GM12891 (cell line): ENCODE measurements around the gene PSTPIP2.

Experiments used
- DNase-seq: peaks from one replicate; pipeline ENCODE4 v3.0.0; 2011; ENCODE audit warnings: low spot score; ENCODE audit not compliant: insufficient read length
- FAIRE-seq: peaks from 2 replicates; lab custom pipeline; 2011; peaks lifted over from hg19 to GRCh38; lab: Jason Lieb, UNC
- PAX5 ChIP-seq: IDR thresholded peaks from 2 replicates; pipeline ENCODE4 v1.6.1; 2011; ENCODE audit warnings: low read length, moderate library complexity, mild to moderate bottlenecking; ENCODE audit not compliant: insufficient read depth, severe bottlenecking
- POLR2A ChIP-seq: IDR thresholded peaks from 2 replicates; pipeline ENCODE4 v1.6.1; 2011; ENCODE audit warnings: low read depth, low read length, control low read depth
- POLR2AphosphoS5 ChIP-seq: IDR thresholded peaks from 2 replicates; pipeline ENCODE4 v1.6.1; 2011; ENCODE audit warnings: low read depth, low read length, control low read depth
- POU2F2 ChIP-seq: IDR thresholded peaks from 2 replicates; pipeline ENCODE4 v1.6.1; 2011; ENCODE audit warnings: low read depth, mild to moderate bottlenecking, control low read depth, low read length, moderate library complexity
- SPI1 ChIP-seq: IDR thresholded peaks from 2 replicates; pipeline ENCODE4 v1.6.1; 2011; ENCODE audit warnings: low read depth, low read length, control low read depth
- TAF1 ChIP-seq: IDR thresholded peaks from 2 replicates; pipeline ENCODE4 v1.6.1; 2011; ENCODE audit warnings: low read depth, low read length, control low read depth

PSTPIP2 gene

DNA sequence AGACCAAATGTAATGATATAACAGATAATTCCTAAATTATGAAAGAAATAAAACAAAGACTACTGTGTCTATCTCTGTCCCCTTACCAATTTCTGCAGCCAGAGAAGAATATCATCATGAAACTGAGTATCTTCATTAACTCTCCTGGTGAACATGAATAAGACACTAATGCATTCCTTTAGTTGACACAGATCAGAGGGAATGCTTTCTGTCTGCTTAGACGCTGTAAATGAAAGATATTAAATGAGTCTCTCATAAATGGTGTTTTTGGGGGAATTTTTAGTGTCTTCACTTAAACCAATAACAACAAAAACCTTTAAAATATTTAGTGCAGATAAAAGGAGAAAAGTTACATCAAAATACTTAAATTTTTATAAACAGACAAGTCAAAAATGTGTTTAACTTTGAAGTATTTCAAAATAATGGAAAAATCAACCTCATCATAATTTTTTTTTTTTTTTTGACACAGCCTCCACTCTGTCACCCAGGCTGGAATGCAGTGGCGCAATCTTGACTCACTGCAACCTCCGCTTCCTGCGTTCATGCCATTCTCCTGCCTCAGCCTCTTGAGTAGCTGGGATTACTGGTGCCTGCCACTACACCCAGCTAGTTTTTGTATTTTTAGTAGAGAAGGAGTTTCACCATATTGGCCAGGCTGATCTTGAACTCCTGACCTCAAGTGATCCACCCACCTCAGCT lies 120.9 kb downstream of the PSTPIP2 start:
- no peak for DNase-seq
- no peak for FAIRE-seq
- TF ChIP-seq POLR2AphosphoS5: no peak
- no peak for TF ChIP-seq TAF1
- TF ChIP-seq POU2F2: no peak
- no peak for TF ChIP-seq POLR2A

DNA sequence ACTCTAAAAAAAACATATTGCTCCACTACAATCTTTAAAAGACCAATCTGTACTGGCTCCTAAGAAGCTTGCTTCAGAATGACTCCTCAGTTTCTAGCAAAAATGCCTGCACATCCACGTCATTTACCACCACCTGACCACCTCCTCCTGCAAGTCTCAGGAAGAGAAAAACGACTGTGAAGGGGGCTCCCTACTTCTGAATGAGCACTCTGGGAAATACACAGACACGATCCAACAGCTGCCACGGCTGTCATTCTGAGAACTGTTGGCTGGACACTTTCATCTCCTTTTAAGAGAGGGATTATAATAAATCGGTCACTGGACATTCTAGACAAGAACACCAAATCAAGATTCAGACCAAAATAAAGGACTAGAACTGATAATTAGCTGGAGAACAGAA lies 126.4 kb downstream of the PSTPIP2 start:
- DNase-seq (no peak), FAIRE-seq (no peak)
- TF ChIP-seq POLR2AphosphoS5 (no peak), POLR2A (no peak), POU2F2 (no peak), SPI1 (no peak), PAX5 (no peak), TAF1 (no peak)

DNA sequence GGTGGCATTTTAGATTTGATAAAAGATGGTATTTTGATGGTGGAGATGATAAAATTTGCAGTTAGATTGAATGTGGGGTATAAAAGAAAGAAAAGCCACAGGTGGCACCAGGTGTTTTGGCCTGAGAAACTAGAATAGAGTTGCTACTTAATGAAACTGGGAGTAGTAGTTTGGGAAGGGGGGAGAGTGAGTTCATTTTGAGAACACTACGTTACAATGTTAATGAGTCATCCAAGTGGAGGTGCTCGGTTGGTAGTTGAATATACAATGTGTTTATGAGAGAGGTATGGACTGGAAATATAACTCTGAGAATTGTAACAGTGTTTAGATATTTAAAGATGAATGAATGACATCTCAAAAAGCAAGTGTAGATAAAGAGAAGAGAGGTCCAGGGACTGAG lies 131.3 kb downstream of the PSTPIP2 start:
- TF ChIP-seq TAF1 (no peak), POLR2AphosphoS5 (no peak), POU2F2 (no peak), SPI1 (no peak), PAX5 (no peak), POLR2A (no peak)
- DNase-seq: no peak
- FAIRE-seq: no peak

- TF ChIP-seq TAF1 (no peak), POLR2A (no peak), SPI1 (no peak), POU2F2 (no peak), POLR2AphosphoS5 (no peak), PAX5 (no peak)
- FAIRE-seq (no peak), DNase-seq (no peak)
These were observed 132.8 kb downstream of the PSTPIP2 start for GRCh38 chr18:45939236-45939635.

DNA sequence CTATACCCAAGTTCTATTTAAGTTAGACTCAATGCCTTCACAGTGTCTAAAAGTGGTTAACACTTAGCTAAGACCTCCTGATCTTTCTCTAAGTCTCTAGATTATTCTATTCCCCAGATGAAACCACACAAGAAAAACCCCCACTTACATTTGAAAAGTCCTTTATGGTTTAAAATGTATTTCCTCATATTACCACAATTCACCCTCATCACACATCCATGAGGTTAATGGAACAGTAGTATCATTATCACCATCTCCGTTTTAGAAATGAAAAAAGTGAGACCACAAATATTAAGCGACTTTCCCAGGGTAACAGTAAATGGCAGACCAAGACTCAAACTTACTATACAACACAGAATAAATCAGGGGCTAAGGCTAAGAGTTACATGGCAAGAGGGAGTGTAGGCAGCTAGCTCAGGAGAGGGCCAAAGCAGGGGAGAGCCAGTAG lies 133.5 kb downstream of the PSTPIP2 start:
- TF ChIP-seq TAF1 (no peak), POLR2A (no peak), PAX5 (no peak), POU2F2 (no peak), POLR2AphosphoS5 (no peak), SPI1 (no peak)
- no peak for FAIRE-seq
- no peak for DNase-seq

GRCh38 chr18:45935591-45936335 lies 136.3 kb downstream of the PSTPIP2 start:
- no peak for DNase-seq
- no peak for FAIRE-seq
- TF ChIP-seq POLR2A (no peak), POU2F2 (no peak), POLR2AphosphoS5 (no peak), TAF1 (no peak), SPI1 (no peak), PAX5 (no peak)
